Gastrocnemius medialis (tissue), 4 donors: ENCODE measurements around the gene FZD10. TPM values are rescaled to one million over a fixed set of nuclear protein-coding genes. Genes with fewer than 3 reads are reported as not detected.

Experiments
- ATAC-seq, 2 donors: fragments of 150-250 bp; one replicate each; pipeline ENCODE4 v1.9.1; 2016
- DNase-seq, 2 donors: peaks; one replicate each; pipeline ENCODE4 v3.0.0-alpha.2; 2019
- H3K27ac ChIP-seq, 4 donors: fragments of 200-600 bp; sonication (generic); 1 replicate in 1 of 4; 2 replicates in 3 of 4; pipeline ENCODE4 v1.5.1; 2016 to 2018; ENCODE audit warnings: mild to moderate bottlenecking in 2 of 4, moderate library complexity in 1 of 4
- H3K27me3 ChIP-seq, 3 donors: fragments of 200-600 bp; sonication (generic) in 2 of 3; 1 replicate in 1 of 3; 2 replicates in 2 of 3; pipeline versions ENCODE4 v1.5.1 to v1.6.0; 2016 to 2019; ENCODE audit warnings: mild to moderate bottlenecking in 1 of 3, moderate library complexity in 1 of 3
- H3K36me3 ChIP-seq, 2 donors: fragments of 200-600 bp; sonication (generic) in 1 of 2; one replicate each; pipeline ENCODE4 v1.5.1; 2017 to 2018
- H3K4me1 ChIP-seq, 2 donors: fragments of 200-600 bp; sonication (generic) in 1 of 2; one replicate each; pipeline ENCODE4 v1.5.1; 2016 to 2017; ENCODE audit warnings: mild to moderate bottlenecking in 2 of 2
- H3K4me3 ChIP-seq, 4 donors: fragments of 200-600 bp; sonication (generic) in 3 of 4; 1 replicate in 1 of 4; 2 replicates in 3 of 4; pipeline ENCODE4 v1.5.1; 2016 to 2019; ENCODE audit warnings: mild to moderate bottlenecking in 2 of 4
- H3K9me3 ChIP-seq, 3 donors: fragments of 200-600 bp; sonication (generic) in 2 of 3; 1 replicate in 1 of 3; 2 replicates in 2 of 3; pipeline ENCODE4 v1.5.1; 2016 to 2019
- POLR2A ChIP-seq, 2 donors: fragments of 450-650 bp; IDR thresholded peaks; one replicate each; pipeline ENCODE4 v1.6.1; 2017; ENCODE audit warnings: antibody characterized with exemption in 2 of 2, mild to moderate bottlenecking in 2 of 2, moderate library complexity in 2 of 2
- in situ Hi-C, 4 donors: fragments of 200-750 bp; cut with MboI; loops; one replicate each; pipeline versions ENCODE4 v1.15.0 to v1.8.0; 2017; ENCODE audit warnings: low sequenced_read_pairs in 4 of 4
- intact Hi-C: fragments of 100-400 bp; cut with DNase I; formaldehyde crosslinking; loops from one replicate; pipeline ENCODE4 v1.15.1; 2023; ENCODE audit warnings: low total_unique reads
- total RNA-seq, 4 donors: library from RNA; depleted of rRNA; stranded (reverse); fragments of >200 nt; gene quantifications; one replicate each; pipeline versions ENCODE4 v1.1.0 to v1.2.3, GENCODE V29; 2016
- TF ChIP-seq, protein P1 (sequence below), 5 experiments: fragments of 450-650 bp in 3 of 5; fragments of 200-600 bp in 2 of 5; sonication (generic) in 2 of 5; IDR thresholded peaks in 4 of 5; conservative IDR thresholded peaks in 1 of 5; 1 replicate in 4 of 5; 2 replicates in 1 of 5; pipeline ENCODE4 v1.5.1; 2016 to 2019; ENCODE audit warnings: antibody characterized with exemption in 5 of 5, mild to moderate bottlenecking in 3 of 5, moderate library complexity in 3 of 5

Gene FZD10
- total RNA-seq, 4 donors from 2014 or later, result 0.15 to 2.3 (median 1.1) TPM; not detected in 1

DNA sequence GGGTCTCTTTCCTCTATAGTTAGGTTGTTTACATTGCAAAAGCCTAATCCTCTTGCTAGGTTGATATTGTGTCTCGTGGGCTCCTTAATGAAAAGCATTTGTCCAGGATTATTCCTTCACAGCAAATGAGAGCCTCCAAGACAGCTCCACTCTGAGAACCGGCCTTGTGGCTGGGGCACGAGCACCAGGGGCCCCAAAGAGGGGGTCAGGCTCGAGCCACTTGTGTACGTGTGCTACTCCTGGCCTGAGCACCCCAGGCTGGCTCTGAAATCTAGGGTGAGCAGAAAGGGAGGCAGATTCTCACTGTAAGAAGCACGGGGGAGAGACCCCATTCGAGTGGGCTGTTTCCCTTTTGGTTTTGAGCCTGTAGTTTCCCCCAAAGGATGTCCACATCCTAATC lies 45.0 kb upstream of the FZD10 start:
- H3K9me3 ChIP-seq, result no peaks in the 10 kb centered on the region
- DNase-seq (no peak), ATAC-seq (no peak)
- H3K4me1 ChIP-seq, result no peaks in the 10 kb centered on the region
- H3K27ac ChIP-seq, result no peak overlapping the region
- intact Hi-C loops (no loop called here), in situ Hi-C loops (no loop called here)
- no peak overlapping the region for H3K4me3 ChIP-seq
- peaks cover 3 to 14% (median 6%) of the 10 kb centered on the region in 3 donors for H3K27me3 ChIP-seq
- H3K36me3 ChIP-seq, result no peaks in the 10 kb centered on the region
- TF ChIP-seq, protein P1, sequence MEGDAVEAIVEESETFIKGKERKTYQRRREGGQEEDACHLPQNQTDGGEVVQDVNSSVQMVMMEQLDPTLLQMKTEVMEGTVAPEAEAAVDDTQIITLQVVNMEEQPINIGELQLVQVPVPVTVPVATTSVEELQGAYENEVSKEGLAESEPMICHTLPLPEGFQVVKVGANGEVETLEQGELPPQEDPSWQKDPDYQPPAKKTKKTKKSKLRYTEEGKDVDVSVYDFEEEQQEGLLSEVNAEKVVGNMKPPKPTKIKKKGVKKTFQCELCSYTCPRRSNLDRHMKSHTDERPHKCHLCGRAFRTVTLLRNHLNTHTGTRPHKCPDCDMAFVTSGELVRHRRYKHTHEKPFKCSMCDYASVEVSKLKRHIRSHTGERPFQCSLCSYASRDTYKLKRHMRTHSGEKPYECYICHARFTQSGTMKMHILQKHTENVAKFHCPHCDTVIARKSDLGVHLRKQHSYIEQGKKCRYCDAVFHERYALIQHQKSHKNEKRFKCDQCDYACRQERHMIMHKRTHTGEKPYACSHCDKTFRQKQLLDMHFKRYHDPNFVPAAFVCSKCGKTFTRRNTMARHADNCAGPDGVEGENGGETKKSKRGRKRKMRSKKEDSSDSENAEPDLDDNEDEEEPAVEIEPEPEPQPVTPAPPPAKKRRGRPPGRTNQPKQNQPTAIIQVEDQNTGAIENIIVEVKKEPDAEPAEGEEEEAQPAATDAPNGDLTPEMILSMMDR (IDR thresholded peaks at IDR 0.05 in 4 of 5, conservative IDR thresholded peaks at IDR 0.05 in 1 of 5), result no peak
- TF ChIP-seq POLR2A (IDR thresholded peaks at IDR 0.05), result no peak

DNA sequence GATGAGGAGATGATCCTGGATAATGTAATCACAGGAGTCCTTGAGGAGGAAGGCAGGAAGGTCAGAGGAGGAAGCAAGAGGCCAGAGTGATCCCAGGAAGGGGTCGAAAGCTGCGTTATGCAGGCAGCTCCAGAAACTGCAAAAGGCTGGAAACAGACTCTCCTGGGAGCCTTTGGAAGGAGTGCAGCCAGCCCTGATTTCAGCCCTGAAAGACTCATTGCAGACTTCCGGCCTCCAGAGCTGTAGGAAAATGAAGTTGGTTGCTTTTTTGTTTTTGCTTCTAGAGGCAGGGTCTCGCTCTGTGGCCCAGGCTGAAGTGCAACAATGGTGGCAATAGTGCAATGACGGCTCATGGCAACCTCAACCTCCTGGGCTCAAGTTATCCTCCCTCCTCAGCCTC lies 44.6 kb upstream of the FZD10 start:
- TF ChIP-seq, protein P1 (IDR thresholded peaks at IDR 0.05 in 4 of 5, conservative IDR thresholded peaks at IDR 0.05 in 1 of 5), result no peak
- no peak for TF ChIP-seq POLR2A (IDR thresholded peaks at IDR 0.05)
- Histone ChIP-seq H3K27ac (no peak overlapping the region), H3K27me3 (peaks cover 3 to 14% (median 6%) of the 10 kb centered on the region in 3 donors), H3K4me3 (no peak overlapping the region), H3K4me1 (no peaks in the 10 kb centered on the region), H3K36me3 (no peaks in the 10 kb centered on the region), H3K9me3 (no peaks in the 10 kb centered on the region)
- intact Hi-C loops (no loop called here), in situ Hi-C loops (no loop called here)
- DNase-seq (no peak), ATAC-seq (no peak)

DNA sequence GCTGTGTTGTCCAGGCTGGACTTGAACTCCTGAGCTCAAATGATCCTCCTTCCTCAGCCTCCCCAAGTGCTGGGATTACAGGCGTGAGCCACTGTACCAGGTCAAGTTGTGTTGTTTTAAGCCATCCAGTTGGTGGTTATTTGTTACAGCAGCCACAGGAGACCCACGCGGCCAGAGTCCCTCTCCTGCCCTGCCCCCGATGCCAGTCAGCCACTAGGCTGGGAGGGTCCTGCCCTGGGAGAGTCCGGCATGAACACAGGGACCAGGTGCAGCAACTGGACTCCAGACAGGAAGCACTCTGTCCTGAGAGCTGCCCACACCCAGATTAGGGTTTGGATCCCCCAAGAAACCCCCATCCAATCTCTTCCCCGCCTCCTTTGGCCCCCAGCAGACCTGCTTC lies 44.1 kb upstream of the FZD10 start:
- Histone ChIP-seq H3K4me3 (no peak overlapping the region), H3K4me1 (no peaks in the 10 kb centered on the region), H3K9me3 (no peaks in the 10 kb centered on the region), H3K36me3 (no peaks in the 10 kb centered on the region), H3K27me3 (peaks cover 3 to 14% (median 6%) of the 10 kb centered on the region in 3 donors), H3K27ac (no peak overlapping the region)
- TF ChIP-seq POLR2A (IDR thresholded peaks at IDR 0.05), result no peak
- intact Hi-C loops (no loop called here), in situ Hi-C loops (no loop called here)
- ATAC-seq, result no peak
- DNase-seq, result no peak

DNA sequence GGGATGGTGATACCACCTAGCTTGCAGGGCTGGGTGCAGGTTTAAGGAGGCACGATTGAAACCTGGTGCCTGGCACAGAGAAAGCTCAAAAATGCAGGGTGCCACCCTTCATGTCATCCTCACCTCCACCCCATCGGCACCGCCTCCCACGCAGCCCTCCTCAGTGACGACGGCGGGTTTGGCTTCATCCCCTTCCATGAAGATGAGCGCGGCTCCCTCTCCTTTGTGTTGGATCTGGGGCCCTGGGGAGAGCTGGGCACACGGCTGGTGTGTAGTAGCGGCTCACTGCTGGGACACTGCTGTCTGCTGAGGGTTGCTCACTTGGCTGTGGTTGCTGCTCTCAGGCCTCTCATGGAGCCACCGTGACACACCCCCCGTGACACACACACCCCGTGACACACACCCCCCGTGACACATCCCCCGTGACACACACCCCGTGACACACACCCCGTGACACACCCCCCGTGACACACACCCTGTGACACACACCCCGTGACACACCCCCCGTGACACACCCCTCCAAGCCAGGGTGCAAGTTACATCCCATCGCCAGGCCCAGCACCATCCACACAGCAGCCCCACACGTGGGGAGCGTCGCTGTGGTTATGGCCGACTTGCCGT lies 42.9 kb upstream of the FZD10 start:
- no peaks in the 10 kb centered on the region for H3K36me3 ChIP-seq
- peak overlapping the region in 1 of 4 donors; percentile 29 for H3K27ac ChIP-seq
- no peak overlapping the region for H3K4me3 ChIP-seq
- peaks cover 3 to 14% (median 6%) of the 10 kb centered on the region in 3 donors for H3K27me3 ChIP-seq
- intact Hi-C loops, result no loop called here
- H3K4me1 ChIP-seq, result no peaks in the 10 kb centered on the region
- in situ Hi-C loops, result no loop called here
- TF ChIP-seq, protein P1 (IDR thresholded peaks at IDR 0.05 in 4 of 5, conservative IDR thresholded peaks at IDR 0.05 in 1 of 5), result no peak
- no peak for TF ChIP-seq POLR2A (IDR thresholded peaks at IDR 0.05)
- no peak for ATAC-seq
- no peaks in the 10 kb centered on the region for H3K9me3 ChIP-seq
- DNase-seq, result no peak

DNA sequence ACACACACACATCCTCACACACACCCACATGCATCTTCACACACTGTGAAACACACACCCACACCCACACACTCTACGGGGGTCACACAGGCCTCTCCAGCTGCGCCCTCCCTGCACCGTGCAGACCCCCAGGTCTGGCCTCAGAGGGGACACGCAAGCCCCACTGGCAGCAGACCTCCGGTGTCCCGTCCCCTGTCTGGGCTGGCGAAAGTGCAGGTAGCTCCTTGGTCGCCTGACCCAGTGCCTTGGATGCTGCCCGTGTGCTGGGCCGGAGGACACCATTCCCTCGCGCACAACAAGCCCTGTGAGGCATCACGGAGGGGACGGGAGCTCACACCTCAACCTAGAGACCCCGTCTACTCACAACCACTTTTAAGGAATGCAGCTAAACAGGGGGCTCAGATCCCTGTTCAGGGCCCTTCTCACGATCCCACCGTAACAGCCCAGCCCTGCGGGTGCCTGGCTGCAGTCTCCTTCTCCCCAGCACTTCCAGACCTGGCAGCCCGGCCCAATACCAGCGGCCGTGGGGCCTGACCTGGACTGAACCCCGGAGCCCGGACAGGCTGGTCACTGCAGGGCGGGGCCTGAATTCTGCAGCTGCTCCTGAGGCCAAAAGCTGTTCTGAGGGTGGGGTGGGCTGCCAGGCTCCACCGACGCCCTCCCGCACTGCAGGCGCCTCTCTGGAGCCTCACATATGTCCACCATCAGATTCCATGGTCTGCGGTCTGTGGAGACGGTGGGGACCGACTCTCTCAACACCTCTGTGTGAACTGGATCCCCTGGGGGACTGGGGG lies 42.1 kb upstream of the FZD10 start:
- intact Hi-C loops, result loop anchor here (10.0 kb wide), 1 partner anchor 65 kb away; no protein-coding TSS in a partner anchor
- Histone ChIP-seq H3K4me1 (no peaks in the 10 kb centered on the region), H3K27me3 (peaks cover 3 to 14% (median 6%) of the 10 kb centered on the region in 3 donors), H3K4me3 (peak overlapping the region in 1 of 4 donors; percentile 21), H3K9me3 (no peaks in the 10 kb centered on the region), H3K27ac (peak overlapping the region in 2 of 4 donors; percentile 43 to 54), H3K36me3 (no peaks in the 10 kb centered on the region)
- ATAC-seq (no peak), DNase-seq (no peak)
- in situ Hi-C loops, result no loop called here
- TF ChIP-seq POLR2A (IDR thresholded peaks at IDR 0.05), result no peak
